ENCODE data around the gene MAPK8IP3.

DNA sequence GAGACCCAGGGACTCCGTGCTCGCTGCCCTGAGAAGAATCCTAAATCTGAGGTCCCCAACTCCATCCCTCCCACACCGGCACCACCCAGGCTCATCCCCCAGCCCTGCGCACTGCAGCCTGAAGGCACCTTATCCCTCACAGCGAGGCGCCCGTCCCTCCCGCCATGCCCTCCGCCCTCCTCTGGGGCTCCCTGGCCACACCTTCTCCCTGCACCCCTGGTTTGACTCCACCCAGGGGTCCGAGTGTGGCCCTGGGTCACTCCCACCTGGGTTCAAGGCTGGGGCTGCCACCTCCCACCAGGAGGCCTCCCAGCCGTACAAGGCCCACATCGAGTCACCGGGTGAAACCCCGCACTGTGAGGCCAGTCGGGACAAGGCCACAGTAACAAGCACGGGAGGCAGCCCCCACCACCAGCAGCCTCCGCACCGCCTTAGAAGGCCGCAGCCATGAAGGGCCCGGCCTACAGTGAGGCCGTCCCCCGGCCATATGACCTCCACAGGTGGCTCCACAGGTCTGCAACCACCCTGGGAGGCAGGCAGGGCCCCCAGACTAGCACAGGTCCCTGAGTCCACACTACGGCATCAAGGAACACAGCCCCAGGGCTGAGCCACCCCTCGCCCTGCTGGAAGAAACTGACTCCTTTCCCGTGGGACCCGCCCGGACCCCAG, 112.3 kb downstream of the MAPK8IP3 start:
- TF ChIP-seq, protein P1, sequence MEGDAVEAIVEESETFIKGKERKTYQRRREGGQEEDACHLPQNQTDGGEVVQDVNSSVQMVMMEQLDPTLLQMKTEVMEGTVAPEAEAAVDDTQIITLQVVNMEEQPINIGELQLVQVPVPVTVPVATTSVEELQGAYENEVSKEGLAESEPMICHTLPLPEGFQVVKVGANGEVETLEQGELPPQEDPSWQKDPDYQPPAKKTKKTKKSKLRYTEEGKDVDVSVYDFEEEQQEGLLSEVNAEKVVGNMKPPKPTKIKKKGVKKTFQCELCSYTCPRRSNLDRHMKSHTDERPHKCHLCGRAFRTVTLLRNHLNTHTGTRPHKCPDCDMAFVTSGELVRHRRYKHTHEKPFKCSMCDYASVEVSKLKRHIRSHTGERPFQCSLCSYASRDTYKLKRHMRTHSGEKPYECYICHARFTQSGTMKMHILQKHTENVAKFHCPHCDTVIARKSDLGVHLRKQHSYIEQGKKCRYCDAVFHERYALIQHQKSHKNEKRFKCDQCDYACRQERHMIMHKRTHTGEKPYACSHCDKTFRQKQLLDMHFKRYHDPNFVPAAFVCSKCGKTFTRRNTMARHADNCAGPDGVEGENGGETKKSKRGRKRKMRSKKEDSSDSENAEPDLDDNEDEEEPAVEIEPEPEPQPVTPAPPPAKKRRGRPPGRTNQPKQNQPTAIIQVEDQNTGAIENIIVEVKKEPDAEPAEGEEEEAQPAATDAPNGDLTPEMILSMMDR (IDR thresholded peaks at IDR 0.05) = no peak
- no peak for TF ChIP-seq EZH2 (IDR thresholded peaks at IDR 0.05)

All from neural progenitor cell (in vitro differentiated cells).